HEK293 (cell line): ENCODE results near the gene PDGFA.
A peak's percentile ranks its signal among the peaks of the same experiment; 100 is the strongest.

ENCODE experiments used
- HOXA7 ChIP-seq: sonication (generic); formaldehyde crosslinking; IDR thresholded peaks from 2 replicates; pipeline ENCODE4 v1.8.1; 2022; ENCODE audit warnings: missing genetic modification reagents, borderline replicate concordance
- HOXD13 ChIP-seq: sonication (generic); formaldehyde crosslinking; IDR thresholded peaks from 2 replicates; pipeline ENCODE4 v1.8.0; 2022; ENCODE audit warnings: missing genetic modification reagents, borderline replicate concordance
- KLF7 ChIP-seq: fragments of 450-650 bp; formaldehyde crosslinking; IDR thresholded peaks from 2 replicates; pipeline ENCODE4 v1.5.1; 2016; ENCODE audit warnings: missing biosample characterization, missing genetic modification characterization, borderline replicate concordance
- SALL2 ChIP-seq: fragments of 450-650 bp; formaldehyde crosslinking; IDR thresholded peaks from 2 replicates; pipeline ENCODE4 v1.5.0; 2017; ENCODE audit warnings: missing biosample characterization, mild to moderate bottlenecking, missing genetic modification characterization, borderline replicate concordance
- SP3 ChIP-seq: fragments of 450-650 bp; formaldehyde crosslinking; IDR thresholded peaks from 2 replicates; pipeline ENCODE4 v1.5.1; 2016; ENCODE audit warnings: missing biosample characterization, missing genetic modification characterization
- WT1 ChIP-seq: fragments of 450-650 bp; formaldehyde crosslinking; IDR thresholded peaks from 2 replicates; pipeline ENCODE4 v1.5.1; 2016; ENCODE audit warnings: missing biosample characterization, missing genetic modification characterization
- YY2 ChIP-seq: fragments of 450-650 bp; formaldehyde crosslinking; IDR thresholded peaks from 2 replicates; pipeline ENCODE4 v1.5.1; 2016; ENCODE audit warnings: missing biosample characterization, missing genetic modification characterization
- ZBTB11 ChIP-seq: fragments of 450-650 bp; formaldehyde crosslinking; conservative IDR thresholded peaks from 2 replicates; pipeline ENCODE4 v1.5.1; 2016; ENCODE audit warnings: low read depth, missing biosample characterization, missing genetic modification characterization
- ZFP41 ChIP-seq: fragments of 450-650 bp; formaldehyde crosslinking; IDR thresholded peaks from 2 replicates; pipeline ENCODE4 v1.5.1; 2016; ENCODE audit warnings: missing biosample characterization, missing genetic modification characterization, borderline replicate concordance
- ZFP69B ChIP-seq: fragments of 450-650 bp; formaldehyde crosslinking; IDR thresholded peaks from 2 replicates; pipeline ENCODE4 v1.5.1; 2016; ENCODE audit warnings: missing biosample characterization, missing genetic modification characterization
- ZNF140 ChIP-seq: fragments of 450-650 bp; formaldehyde crosslinking; IDR thresholded peaks from 2 replicates; pipeline ENCODE4 v1.5.1; 2016; ENCODE audit warnings: missing biosample characterization, missing genetic modification characterization
- ZNF169 ChIP-seq: fragments of 450-650 bp; formaldehyde crosslinking; IDR thresholded peaks from 2 replicates; pipeline ENCODE4 v1.5.1; 2016; ENCODE audit warnings: missing biosample characterization, missing genetic modification characterization
- ZNF2 ChIP-seq: fragments of 450-650 bp; formaldehyde crosslinking; IDR thresholded peaks from 2 replicates; pipeline ENCODE4 v1.5.1; 2016; ENCODE audit warnings: missing biosample characterization, missing genetic modification characterization
- ZNF202 ChIP-seq: fragments of 450-650 bp; formaldehyde crosslinking; IDR thresholded peaks from 2 replicates; pipeline ENCODE4 v1.5.1; 2016; ENCODE audit warnings: missing biosample characterization, missing genetic modification characterization, borderline replicate concordance
- ZNF239 ChIP-seq: fragments of 450-650 bp; formaldehyde crosslinking; IDR thresholded peaks from 2 replicates; pipeline ENCODE4 v1.5.1; 2016; ENCODE audit warnings: missing biosample characterization, missing genetic modification characterization
- ZNF521 ChIP-seq: fragments of 450-650 bp; formaldehyde crosslinking; IDR thresholded peaks from 2 replicates; pipeline ENCODE4 v1.5.1; 2017; ENCODE audit warnings: missing biosample characterization, mild to moderate bottlenecking, missing genetic modification characterization
- ZNF529 ChIP-seq: fragments of 450-650 bp; formaldehyde crosslinking; IDR thresholded peaks from 2 replicates; pipeline ENCODE4 v1.5.1; 2017; ENCODE audit warnings: missing genetic modification characterization, missing biosample characterization; ENCODE audit not compliant: insufficient replicate concordance
- ZNF626 ChIP-seq: fragments of 450-650 bp; sonication (Bioruptor Pico); formaldehyde crosslinking; IDR thresholded peaks from 2 replicates; pipeline ENCODE4 v1.5.1; 2018; ENCODE audit warnings: missing biosample characterization, missing genetic modification characterization, inconsistent platforms
- ZNF629 ChIP-seq: fragments of 450-650 bp; formaldehyde crosslinking; IDR thresholded peaks from 2 replicates; pipeline ENCODE4 v1.5.1; 2017; ENCODE audit warnings: missing biosample characterization, missing genetic modification characterization
- ZNF645 ChIP-seq: fragments of 450-650 bp; formaldehyde crosslinking; IDR thresholded peaks from 2 replicates; pipeline ENCODE4; 2016; ENCODE audit warnings: missing biosample characterization, missing genetic modification characterization
- ZNF654 ChIP-seq: fragments of 450-650 bp; formaldehyde crosslinking; IDR thresholded peaks from 2 replicates; pipeline ENCODE4 v1.5.1; 2016; ENCODE audit warnings: low read depth, missing biosample characterization, missing genetic modification characterization
- ZXDB ChIP-seq: fragments of 450-650 bp; formaldehyde crosslinking; IDR thresholded peaks from 2 replicates; pipeline ENCODE4 v1.5.1; 2016; ENCODE audit warnings: missing biosample characterization, missing genetic modification characterization
- TF ChIP-seq, protein P1 (sequence below): fragments of 450-650 bp; formaldehyde crosslinking; IDR thresholded peaks from 2 replicates; pipeline ENCODE4 v1.5.1; 2016; ENCODE audit warnings: missing biosample characterization, missing genetic modification characterization
- TF ChIP-seq, protein P2 (sequence below): fragments of 450-650 bp; formaldehyde crosslinking; optimal IDR thresholded peaks from 2 replicates; pipeline ENCODE3; 2016; ENCODE audit warnings: missing biosample characterization, mild to moderate bottlenecking, missing genetic modification characterization
- TF ChIP-seq, protein P3 (sequence below): fragments of 450-650 bp; formaldehyde crosslinking; IDR thresholded peaks from 2 replicates; pipeline ENCODE4 v1.5.1; 2016; ENCODE audit warnings: missing biosample characterization, missing genetic modification characterization
- TF ChIP-seq, protein P4 (sequence below): fragments of 450-650 bp; formaldehyde crosslinking; IDR thresholded peaks from 2 replicates; pipeline ENCODE4 v1.5.1; 2016; ENCODE audit warnings: missing biosample characterization, missing genetic modification characterization
- TF ChIP-seq, protein P5 (sequence below): fragments of 450-650 bp; formaldehyde crosslinking; IDR thresholded peaks from 2 replicates; pipeline ENCODE4 v1.5.1; 2016; ENCODE audit warnings: missing biosample characterization, missing genetic modification characterization

PDGFA gene

DNA sequence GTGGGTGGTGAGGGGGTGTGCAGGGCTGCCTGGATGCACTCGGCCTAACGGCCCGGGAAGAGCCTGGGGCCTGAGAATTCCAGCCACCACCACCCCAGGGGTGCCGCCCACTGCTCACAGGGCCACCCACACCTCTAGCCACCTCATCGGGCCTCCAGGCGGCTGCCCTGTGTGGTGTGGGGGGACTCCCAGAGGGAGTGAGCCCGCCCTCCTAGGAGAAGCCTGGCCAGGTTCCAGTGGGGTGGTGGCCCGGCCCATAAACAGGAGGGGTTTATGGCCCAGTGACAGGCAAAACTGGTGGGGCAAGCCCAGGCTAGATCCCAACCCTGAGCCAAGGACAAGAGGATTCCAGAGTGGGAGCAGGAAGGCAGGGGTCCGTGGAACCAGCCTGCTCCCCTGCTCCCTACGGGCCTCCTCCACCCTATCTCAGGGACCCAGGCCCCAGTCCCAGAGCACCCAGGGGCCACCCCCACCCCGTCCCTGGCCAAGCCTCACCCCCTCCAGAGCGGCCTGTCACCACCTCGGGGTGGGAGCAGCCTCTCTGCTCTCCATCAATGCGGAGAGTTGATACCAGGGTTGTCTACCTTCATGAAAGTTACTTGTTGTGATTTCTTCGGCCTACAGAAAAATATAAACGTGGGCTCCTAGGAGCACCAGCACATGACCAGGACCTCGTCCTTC lies 20.2 kb upstream of the PDGFA start (continued):
- TF ChIP-seq, protein P1, sequence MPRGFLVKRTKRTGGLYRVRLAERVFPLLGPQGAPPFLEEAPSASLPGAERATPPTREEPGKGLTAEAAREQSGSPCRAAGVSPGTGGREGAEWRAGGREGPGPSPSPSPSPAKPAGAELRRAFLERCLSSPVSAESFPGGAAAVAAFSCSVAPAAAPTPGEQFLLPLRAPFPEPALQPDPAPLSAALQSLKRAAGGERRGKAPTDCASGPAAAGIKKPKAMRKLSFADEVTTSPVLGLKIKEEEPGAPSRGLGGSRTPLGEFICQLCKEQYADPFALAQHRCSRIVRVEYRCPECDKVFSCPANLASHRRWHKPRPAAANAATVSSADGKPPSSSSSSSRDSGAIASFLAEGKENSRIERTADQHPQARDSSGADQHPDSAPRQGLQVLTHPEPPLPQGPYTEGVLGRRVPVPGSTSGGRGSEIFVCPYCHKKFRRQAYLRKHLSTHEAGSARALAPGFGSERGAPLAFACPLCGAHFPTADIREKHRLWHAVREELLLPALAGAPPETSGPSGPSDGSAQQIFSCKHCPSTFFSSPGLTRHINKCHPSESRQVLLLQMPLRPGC (tag by site-specific recombination) = no peak
- TF ChIP-seq, protein P2, sequence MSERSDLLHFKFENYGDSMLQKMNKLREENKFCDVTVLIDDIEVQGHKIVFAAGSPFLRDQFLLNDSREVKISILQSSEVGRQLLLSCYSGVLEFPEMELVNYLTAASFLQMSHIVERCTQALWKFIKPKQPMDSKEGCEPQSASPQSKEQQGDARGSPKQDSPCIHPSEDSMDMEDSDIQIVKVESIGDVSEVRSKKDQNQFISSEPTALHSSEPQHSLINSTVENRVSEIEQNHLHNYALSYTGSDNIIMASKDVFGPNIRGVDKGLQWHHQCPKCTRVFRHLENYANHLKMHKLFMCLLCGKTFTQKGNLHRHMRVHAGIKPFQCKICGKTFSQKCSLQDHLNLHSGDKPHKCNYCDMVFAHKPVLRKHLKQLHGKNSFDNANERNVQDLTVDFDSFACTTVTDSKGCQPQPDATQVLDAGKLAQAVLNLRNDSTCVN (tag by site-specific recombination) = no peak
- no peak for TF ChIP-seq ZNF629 (tag by site-specific recombination)
- TF ChIP-seq ZBTB11 (tag by site-specific recombination) = no peak
- no peak for TF ChIP-seq ZNF521 (tag by site-specific recombination)
- TF ChIP-seq ZNF654 (tag by site-specific recombination) = no peak
- TF ChIP-seq ZFP69B (tag by site-specific recombination) = no peak
- TF ChIP-seq ZNF169 = no peak
- TF ChIP-seq HOXA7 (CRISPR knock-in tag) = no peak
- no peak for TF ChIP-seq SALL2 (tag by site-specific recombination)
- no peak for TF ChIP-seq ZNF202 (tag by site-specific recombination)
- no peak for TF ChIP-seq ZNF2 (tag by site-specific recombination)
- no peak for TF ChIP-seq ZNF626
- TF ChIP-seq ZNF529 (tag by site-specific recombination) = no peak
- TF ChIP-seq, protein P3, sequence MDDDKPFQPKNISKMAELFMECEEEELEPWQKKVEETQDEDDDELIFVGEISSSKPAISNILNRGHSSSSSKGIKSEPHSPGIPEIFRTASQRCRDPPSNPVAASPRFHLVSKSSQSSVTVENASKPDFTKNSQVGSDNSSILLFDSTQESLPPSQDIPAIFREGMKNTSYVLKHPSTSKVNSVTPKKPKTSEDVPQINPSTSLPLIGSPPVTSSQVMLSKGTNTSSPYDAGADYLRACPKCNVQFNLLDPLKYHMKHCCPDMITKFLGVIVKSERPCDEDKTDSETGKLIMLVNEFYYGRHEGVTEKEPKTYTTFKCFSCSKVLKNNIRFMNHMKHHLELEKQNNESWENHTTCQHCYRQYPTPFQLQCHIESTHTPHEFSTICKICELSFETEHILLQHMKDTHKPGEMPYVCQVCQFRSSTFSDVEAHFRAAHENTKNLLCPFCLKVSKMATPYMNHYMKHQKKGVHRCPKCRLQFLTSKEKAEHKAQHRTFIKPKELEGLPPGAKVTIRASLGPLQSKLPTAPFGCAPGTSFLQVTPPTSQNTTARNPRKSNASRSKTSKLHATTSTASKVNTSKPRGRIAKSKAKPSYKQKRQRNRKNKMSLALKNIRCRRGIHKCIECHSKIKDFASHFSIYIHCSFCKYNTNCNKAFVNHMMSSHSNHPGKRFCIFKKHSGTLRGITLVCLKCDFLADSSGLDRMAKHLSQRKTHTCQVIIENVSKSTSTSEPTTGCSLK (tag by site-specific recombination) = no peak
- TF ChIP-seq, protein P4, sequence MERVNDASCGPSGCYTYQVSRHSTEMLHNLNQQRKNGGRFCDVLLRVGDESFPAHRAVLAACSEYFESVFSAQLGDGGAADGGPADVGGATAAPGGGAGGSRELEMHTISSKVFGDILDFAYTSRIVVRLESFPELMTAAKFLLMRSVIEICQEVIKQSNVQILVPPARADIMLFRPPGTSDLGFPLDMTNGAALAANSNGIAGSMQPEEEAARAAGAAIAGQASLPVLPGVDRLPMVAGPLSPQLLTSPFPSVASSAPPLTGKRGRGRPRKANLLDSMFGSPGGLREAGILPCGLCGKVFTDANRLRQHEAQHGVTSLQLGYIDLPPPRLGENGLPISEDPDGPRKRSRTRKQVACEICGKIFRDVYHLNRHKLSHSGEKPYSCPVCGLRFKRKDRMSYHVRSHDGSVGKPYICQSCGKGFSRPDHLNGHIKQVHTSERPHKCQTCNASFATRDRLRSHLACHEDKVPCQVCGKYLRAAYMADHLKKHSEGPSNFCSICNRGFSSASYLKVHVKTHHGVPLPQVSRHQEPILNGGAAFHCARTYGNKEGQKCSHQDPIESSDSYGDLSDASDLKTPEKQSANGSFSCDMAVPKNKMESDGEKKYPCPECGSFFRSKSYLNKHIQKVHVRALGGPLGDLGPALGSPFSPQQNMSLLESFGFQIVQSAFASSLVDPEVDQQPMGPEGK (tag by site-specific recombination) = no peak
- no peak for TF ChIP-seq ZNF239 (tag by site-specific recombination)
- TF ChIP-seq ZFP41 (tag by site-specific recombination) = no peak
- no peak for TF ChIP-seq YY2 (tag by site-specific recombination)
- no peak for TF ChIP-seq HOXD13 (CRISPR knock-in tag)
- TF ChIP-seq SP3 (tag by site-specific recombination) = no peak
- TF ChIP-seq ZNF645 = no peak
- TF ChIP-seq ZXDB (tag by site-specific recombination) = no peak
- TF ChIP-seq ZNF140 (tag by site-specific recombination) = no peak
- TF ChIP-seq, protein P5, sequence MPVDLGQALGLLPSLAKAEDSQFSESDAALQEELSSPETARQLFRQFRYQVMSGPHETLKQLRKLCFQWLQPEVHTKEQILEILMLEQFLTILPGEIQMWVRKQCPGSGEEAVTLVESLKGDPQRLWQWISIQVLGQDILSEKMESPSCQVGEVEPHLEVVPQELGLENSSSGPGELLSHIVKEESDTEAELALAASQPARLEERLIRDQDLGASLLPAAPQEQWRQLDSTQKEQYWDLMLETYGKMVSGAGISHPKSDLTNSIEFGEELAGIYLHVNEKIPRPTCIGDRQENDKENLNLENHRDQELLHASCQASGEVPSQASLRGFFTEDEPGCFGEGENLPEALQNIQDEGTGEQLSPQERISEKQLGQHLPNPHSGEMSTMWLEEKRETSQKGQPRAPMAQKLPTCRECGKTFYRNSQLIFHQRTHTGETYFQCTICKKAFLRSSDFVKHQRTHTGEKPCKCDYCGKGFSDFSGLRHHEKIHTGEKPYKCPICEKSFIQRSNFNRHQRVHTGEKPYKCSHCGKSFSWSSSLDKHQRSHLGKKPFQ (tag by site-specific recombination) = no peak
- 0 out of 2 replicates have a peak, but pooled peaks have one; percentile 11 for TF ChIP-seq WT1
- TF ChIP-seq KLF7 (tag by site-specific recombination) = no peak
